IPS-20b (cell line): ENCODE data around the gene TXNDC16.
"Not testable (repeated sequence)": the region's sequence is repeated elsewhere in the genome, so short reads cannot be mapped to it uniquely, and the experiment has no call there.

Experiments used
- H3K27ac ChIP-seq: one replicate; pipeline ENCODE4 v1.5.1; 2013; ENCODE audit warnings: low read length
- H3K27me3 ChIP-seq: 2 replicates; pipeline ENCODE4 v1.6.1; 2013; ENCODE audit warnings: mild to moderate bottlenecking, low read length, inconsistent platforms; ENCODE audit not compliant: insufficient read depth
- H3K36me3 ChIP-seq: 2 replicates; pipeline ENCODE4 v1.6.1; 2013; ENCODE audit warnings: low read depth, mild to moderate bottlenecking, inconsistent platforms, low read length, moderate library complexity; ENCODE audit not compliant: insufficient read depth
- H3K4me1 ChIP-seq: 2 replicates; pipeline ENCODE4 v1.6.1; 2013; ENCODE audit warnings: mild to moderate bottlenecking, control low read depth, inconsistent platforms, low read length, moderate library complexity; ENCODE audit not compliant: insufficient read depth
- H3K4me3 ChIP-seq: 2 replicates; pipeline ENCODE4 v1.5.1; 2013; ENCODE audit warnings: mild to moderate bottlenecking, low read length, inconsistent platforms
- H3K9ac ChIP-seq: 2 replicates; pipeline ENCODE4 v1.6.1; 2013; ENCODE audit warnings: low read depth, mild to moderate bottlenecking, inconsistent platforms, low read length, moderate library complexity
- H3K9me3 ChIP-seq: 2 replicates; pipeline ENCODE4 v1.6.1; 2013; ENCODE audit warnings: mild to moderate bottlenecking, low read depth, low read length, inconsistent platforms; ENCODE audit not compliant: insufficient read depth

TXNDC16 gene

DNA sequence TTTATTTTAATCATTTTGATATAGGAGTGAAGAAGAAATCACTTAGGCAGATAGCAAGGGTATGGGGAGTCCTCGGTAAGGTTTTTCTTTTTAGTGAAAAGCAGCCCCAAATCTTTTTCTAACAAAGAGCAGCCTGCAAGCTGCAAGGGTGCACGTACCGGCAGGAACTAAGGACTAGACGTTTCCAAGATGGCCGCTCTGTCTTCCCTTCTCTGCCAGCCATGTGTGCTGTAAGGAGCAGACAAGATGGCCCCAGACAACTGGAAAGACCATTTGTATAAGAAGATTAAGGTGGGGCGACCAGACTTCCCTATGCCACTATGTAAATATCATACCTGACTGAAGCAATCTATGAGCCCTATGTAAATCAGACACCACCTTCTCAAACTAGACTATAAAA lies 79.6 kb downstream of the TXNDC16 start:
- H3K9me3 ChIP-seq, result no peaks in the 10 kb centered on the region
- H3K9ac ChIP-seq, result no peak overlapping the region
- no peaks in the 10 kb centered on the region for H3K36me3 ChIP-seq
- H3K4me3 ChIP-seq, result no peak overlapping the region
- H3K4me1 ChIP-seq, result peaks cover 5% of the 10 kb centered on the region; the same call in 1 of the 2 replicates
- no peaks in the 10 kb centered on the region for H3K27me3 ChIP-seq
- no peak overlapping the region for H3K27ac ChIP-seq

DNA sequence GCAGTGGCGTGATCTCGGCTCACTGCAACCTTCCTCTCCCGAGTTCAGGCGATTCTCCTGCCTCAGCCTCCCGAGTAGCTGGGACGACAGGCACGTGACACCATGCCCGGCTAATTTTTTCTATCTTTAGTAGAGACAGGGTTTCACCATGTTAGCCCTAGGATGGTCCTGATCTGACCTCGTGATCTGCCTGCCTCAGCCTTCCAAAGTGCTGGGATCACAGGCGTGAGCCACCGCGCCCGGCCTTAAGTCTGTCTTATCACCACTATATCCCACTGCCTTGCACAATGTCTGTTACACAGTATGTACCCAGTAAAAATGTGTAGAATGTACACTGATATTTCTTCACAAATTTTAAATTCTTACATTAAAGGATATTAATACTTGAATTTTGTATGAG lies 80.1 kb downstream of the TXNDC16 start:
- not testable (repeated sequence) for H3K9ac ChIP-seq, H3K36me3 ChIP-seq, H3K9me3 ChIP-seq, H3K4me1 ChIP-seq, H3K27ac ChIP-seq, H3K27me3 ChIP-seq, H3K4me3 ChIP-seq

DNA sequence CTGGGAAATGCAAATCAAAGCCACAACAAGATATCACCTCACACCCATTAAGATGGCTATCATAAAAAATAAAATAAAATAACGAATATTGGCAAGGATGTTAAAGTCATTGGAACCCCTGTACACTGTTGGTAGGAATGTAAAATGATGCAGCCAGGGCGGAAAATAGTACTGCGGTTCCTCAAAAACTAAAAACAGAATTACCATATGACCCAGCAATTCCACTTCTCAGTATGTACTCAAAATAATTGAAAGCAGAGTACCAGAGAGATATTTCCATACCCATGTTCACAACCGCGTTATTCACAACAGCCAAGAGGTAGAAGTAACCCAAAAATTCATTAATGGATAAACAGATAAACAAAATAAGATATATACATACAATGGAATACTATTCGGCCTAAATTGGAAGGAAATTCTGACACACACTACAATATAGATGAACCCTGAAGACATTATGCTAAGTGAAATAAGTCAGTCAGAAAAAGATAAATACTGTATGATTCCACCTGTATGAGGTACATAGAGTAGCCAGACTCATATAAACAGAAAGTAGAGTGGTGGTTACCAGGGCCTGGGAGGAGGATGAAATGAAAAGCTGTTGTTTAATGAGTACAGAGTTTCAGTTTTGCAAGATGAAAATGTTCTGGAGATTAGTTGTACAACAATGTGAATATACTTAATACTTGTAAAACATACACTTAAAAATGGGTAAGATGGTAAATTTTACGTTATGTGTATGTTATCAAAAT lies 84.6 kb downstream of the TXNDC16 start:
- Histone ChIP-seq H3K9ac (no peak overlapping the region), H3K4me3 (no peak overlapping the region), H3K27ac (no peak overlapping the region)

DNA sequence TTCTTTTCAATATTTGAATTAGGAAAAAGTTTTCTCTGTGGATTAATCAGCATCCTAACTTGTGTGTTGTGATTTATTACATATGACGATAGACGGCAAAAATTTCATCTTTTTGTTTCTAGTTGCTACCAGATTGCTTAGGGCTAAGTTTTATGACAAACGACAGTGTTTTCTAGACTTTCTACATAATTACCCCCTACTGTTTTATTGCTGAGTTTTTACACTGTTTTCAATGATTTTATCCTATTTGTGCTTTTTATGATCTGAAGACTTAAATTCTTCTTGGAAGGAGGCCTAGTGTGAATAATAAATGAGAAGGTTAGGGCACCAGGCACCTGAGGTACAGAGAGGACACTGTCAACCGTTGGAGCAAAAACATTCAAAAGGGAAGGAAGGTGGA lies 88.1 kb downstream of the TXNDC16 start:
- H3K36me3 ChIP-seq, result peaks cover 8% of the 10 kb centered on the region; the same call in 1 of the 2 replicates
- no peaks in the 10 kb centered on the region for H3K9me3 ChIP-seq
- no peak overlapping the region for H3K4me3 ChIP-seq
- H3K27me3 ChIP-seq, result no peaks in the 10 kb centered on the region
- no peak overlapping the region for H3K27ac ChIP-seq
- no peaks in the 10 kb centered on the region for H3K4me1 ChIP-seq
- H3K9ac ChIP-seq, result no peak overlapping the region

More for the DNA sequence above, 84.6 kb downstream of the TXNDC16 start:
- no peaks in the 10 kb centered on the region for H3K27me3 ChIP-seq
- no peaks in the 10 kb centered on the region for H3K9me3 ChIP-seq
- peaks cover 5% of the 10 kb centered on the region; the same call in 1 of the 2 replicates for H3K4me1 ChIP-seq
- peaks cover 5% of the 10 kb centered on the region; the same call in 1 of the 2 replicates for H3K36me3 ChIP-seq

DNA sequence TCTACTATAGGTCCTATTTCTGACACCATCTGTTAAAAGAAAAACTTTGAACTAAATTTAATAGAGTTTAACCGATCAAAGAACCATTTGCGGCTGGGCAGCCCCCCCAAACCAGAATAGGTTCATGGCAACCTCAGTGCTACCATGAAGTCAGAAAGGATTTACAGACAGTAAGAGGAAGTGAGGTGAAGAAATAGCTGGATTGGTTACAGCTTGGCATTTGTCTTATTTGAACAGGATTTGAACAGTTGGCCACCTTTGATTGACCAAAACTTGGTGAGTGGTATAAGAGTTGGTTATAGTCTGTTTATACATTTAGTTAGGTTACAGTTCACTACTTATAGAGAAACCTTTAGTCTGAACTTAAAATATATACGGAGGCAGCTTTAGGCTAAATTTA lies 88.9 kb downstream of the TXNDC16 start:
- no peaks in the 10 kb centered on the region for H3K27me3 ChIP-seq
- H3K9ac ChIP-seq, result no peak overlapping the region
- H3K27ac ChIP-seq, result no peak overlapping the region
- no peak overlapping the region for H3K4me3 ChIP-seq
- no peaks in the 10 kb centered on the region for H3K4me1 ChIP-seq
- peaks cover 8% of the 10 kb centered on the region; the same call in 1 of the 2 replicates for H3K36me3 ChIP-seq
- no peaks in the 10 kb centered on the region for H3K9me3 ChIP-seq

DNA sequence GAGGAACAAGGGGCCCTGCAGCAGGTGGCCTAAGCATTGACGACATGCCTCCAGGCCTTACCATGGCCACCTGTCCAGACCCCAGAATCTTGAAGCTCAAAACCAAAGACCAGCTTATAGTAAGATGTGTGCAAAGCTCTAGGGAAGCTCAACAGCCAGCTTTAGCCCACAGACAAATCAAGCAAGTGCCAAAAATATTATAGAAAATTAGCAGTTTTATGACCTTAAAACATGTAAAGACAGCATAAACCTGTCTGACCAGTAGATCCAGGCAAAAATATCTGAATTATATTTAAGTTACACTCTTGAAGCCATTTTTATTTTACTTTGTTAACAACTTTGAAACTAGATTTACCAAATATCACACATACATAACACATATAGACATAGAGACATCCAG lies 90.6 kb downstream of the TXNDC16 start:
- Histone ChIP-seq H3K27ac (no peak overlapping the region), H3K27me3 (no peaks in the 10 kb centered on the region), H3K9me3 (no peaks in the 10 kb centered on the region)

DNA sequence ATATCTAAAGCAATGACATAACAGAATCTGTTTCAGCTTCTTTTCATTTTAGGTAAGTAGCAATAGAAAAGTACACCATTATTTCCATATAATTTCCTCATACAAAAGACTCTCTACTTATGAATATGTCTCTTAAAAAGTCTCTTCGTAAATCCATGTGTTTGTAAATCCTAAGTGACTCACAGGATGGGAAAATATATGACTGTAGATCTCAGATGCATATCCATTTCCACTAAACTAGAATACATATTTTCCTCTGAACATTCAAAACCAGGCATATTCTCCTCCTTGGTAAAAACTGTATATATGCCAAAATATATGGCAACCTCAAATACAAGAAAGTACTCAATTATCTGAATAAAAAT lies 93.6 kb downstream of the TXNDC16 start:
- no peak overlapping the region for H3K9ac ChIP-seq
- H3K4me1 ChIP-seq, result 0 out of 2 replicates have a peak, but pooled peaks cover 3% of the 10 kb centered on the region

More for the DNA sequence above, 90.6 kb downstream of the TXNDC16 start:
- H3K36me3 ChIP-seq, result peaks cover 8% of the 10 kb centered on the region; the same call in 1 of the 2 replicates
- H3K4me3 ChIP-seq, result no peak overlapping the region
- H3K9ac ChIP-seq, result no peak overlapping the region
- H3K4me1 ChIP-seq, result 0 out of 2 replicates have a peak, but pooled peaks cover 3% of the 10 kb centered on the region

DNA sequence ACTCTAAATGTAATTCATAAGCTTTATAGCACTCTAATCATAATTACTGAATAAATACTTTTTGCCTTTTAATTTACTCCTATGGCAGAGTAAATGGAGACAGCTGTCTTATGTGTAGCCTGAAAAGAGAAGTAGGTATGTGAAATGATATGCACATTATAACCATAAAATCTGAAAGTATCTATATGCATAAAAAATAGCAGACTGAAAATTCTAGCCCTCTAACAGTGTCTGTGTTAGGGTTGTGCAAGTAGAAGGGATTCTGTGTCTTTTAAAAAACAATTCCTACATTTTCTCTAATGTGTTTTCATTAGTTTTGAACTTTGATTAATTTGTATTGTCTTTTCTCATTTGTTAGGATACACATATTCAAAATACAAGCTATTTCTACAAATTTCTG lies 94.9 kb downstream of the TXNDC16 start:
- Histone ChIP-seq H3K36me3 (peaks cover 1% of the 10 kb centered on the region; the same call in 1 of the 2 replicates), H3K27ac (no peak overlapping the region), H3K4me3 (no peak overlapping the region), H3K27me3 (no peaks in the 10 kb centered on the region), H3K4me1 (0 out of 2 replicates have a peak, but pooled peaks cover 3% of the 10 kb centered on the region), H3K9me3 (no peaks in the 10 kb centered on the region), H3K9ac (no peak overlapping the region)

More for the DNA sequence above, 93.6 kb downstream of the TXNDC16 start:
- Histone ChIP-seq H3K27me3 (no peaks in the 10 kb centered on the region), H3K4me3 (no peak overlapping the region), H3K9me3 (no peaks in the 10 kb centered on the region), H3K27ac (no peak overlapping the region), H3K36me3 (peaks cover 8% of the 10 kb centered on the region; the same call in 1 of the 2 replicates)

DNA sequence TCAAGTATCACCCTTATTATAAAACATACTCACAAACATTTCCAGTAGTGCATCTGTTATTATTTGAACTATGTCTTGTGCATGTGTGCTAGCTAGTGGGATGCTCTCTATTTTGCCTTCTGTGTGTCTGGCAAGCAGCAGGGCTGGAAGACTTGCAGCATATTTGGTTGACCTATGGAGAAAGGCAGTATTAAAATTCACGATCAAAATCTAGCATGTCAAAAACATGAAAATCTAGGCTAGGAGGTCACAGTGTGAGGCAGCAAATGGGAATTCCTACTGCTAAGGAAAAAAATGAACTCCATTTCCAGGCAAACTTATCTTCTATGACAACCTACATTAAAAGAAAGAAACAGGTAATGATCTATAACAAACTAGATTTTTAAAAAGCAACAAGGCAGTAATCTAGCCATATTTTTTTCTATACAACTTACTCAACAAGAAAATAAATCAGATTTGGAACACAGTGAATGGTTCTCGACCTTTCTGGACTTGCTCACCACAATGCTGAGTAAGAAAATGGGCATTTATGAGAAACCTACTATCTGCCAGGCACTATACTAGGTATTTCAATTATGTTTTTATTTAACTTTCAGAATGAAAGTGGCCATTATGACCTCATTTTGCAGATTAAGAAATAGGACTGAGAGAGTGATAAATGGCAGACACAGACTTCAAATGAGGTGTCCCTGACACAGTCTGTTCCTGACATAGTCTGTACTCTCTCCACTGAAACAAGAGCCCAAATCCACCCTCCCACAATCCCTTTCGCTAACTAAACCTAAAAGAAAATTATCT lies 96.8 kb downstream of the TXNDC16 start:
- H3K36me3 ChIP-seq, result no peaks in the 10 kb centered on the region
- H3K27ac ChIP-seq, result no peak overlapping the region
- H3K9me3 ChIP-seq, result no peaks in the 10 kb centered on the region
- H3K9ac ChIP-seq, result no peak overlapping the region
- H3K27me3 ChIP-seq, result no peaks in the 10 kb centered on the region
- no peak overlapping the region for H3K4me3 ChIP-seq
- H3K4me1 ChIP-seq, result 0 out of 2 replicates have a peak, but pooled peaks cover 3% of the 10 kb centered on the region

DNA sequence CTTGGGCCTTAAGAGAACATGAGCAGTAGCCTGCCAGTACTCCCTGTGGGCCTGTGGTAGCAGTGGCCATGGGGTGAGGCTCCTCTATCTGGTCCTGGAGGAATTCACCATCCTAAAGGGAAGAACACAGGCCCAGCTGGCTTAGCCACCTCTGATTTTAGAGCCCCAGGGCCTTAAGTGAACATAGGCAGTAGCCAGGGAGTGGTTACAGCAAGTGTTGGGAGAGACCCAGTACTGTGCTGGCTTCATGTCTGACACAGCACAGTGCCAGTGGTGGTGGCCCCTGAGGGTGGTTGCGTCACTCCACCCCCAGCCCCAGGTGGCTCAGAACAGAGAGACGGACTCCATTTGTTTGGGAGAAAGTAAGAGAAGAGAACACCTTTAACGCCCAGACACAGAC lies 105.1 kb downstream of the TXNDC16 start:
- no peaks in the 10 kb centered on the region for H3K9me3 ChIP-seq
- no peak overlapping the region for H3K4me3 ChIP-seq
- no peak overlapping the region for H3K27ac ChIP-seq
- no peaks in the 10 kb centered on the region for H3K36me3 ChIP-seq
- H3K4me1 ChIP-seq, result no peaks in the 10 kb centered on the region
- no peak overlapping the region for H3K9ac ChIP-seq
- no peaks in the 10 kb centered on the region for H3K27me3 ChIP-seq

DNA sequence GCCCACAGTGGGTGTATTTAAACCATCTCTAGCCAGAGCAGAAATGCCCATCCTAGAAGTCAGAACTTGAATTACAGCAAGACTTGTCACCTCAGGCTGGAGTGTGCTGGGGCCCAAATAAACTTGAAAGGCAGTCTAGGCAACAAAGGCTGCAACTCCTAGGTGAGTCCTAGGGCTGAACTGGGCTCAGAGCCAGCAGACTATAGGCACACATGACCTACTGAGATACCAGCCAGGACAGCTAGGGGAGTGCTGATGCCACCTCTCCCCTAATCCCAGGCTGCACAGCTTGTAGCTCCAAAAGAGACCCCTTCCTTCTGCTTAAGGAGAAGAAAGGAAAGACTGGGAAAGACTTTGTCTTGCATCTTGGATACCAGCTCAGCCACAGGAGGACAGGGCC lies 106.0 kb downstream of the TXNDC16 start:
- Histone ChIP-seq H3K36me3 (no peaks in the 10 kb centered on the region), H3K27ac (no peak overlapping the region), H3K4me3 (no peak overlapping the region), H3K4me1 (no peaks in the 10 kb centered on the region), H3K27me3 (no peaks in the 10 kb centered on the region), H3K9me3 (no peaks in the 10 kb centered on the region), H3K9ac (no peak overlapping the region)

DNA sequence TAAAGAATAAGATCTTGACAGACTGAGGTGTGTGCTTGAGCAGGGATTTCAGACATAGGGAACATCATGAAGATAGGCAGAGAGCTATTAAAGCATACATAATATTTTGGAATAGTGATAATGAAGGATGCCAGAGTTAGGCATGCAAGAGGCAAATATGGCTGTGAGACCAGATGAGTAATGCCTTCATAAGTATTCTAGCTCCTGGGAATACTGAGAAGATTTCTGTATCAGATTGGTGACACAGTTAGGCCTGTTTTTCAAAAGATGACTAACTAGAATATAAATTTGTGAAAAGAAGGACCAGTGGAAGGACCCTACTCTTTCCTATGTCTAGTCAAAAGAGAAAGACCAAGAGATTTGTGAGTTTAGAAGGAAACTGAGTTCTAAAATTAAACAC lies 108.8 kb downstream of the TXNDC16 start:
- Histone ChIP-seq H3K9ac (no peak overlapping the region), H3K9me3 (no peaks in the 10 kb centered on the region), H3K4me1 (no peaks in the 10 kb centered on the region), H3K27ac (no peak overlapping the region), H3K36me3 (peaks cover 4% of the 10 kb centered on the region; the same call in 1 of the 2 replicates), H3K27me3 (no peaks in the 10 kb centered on the region), H3K4me3 (no peak overlapping the region)
